GM19240 (cell line): ENCODE measurements around the gene ADAM22.

Source experiments
- DNase-seq: peaks from one replicate; pipeline ENCODE4 v3.0.0; 2011; ENCODE audit warnings: low spot score; ENCODE audit not compliant: insufficient read length

ADAM22 gene

GRCh38 chr7:88215295-88215694, 281.2 kb downstream of the ADAM22 start:
- DNase-seq: no peak

GRCh38 chr7:88216276-88216675, 282.2 kb downstream of the ADAM22 start:
- DNase-seq: no peak

DNA sequence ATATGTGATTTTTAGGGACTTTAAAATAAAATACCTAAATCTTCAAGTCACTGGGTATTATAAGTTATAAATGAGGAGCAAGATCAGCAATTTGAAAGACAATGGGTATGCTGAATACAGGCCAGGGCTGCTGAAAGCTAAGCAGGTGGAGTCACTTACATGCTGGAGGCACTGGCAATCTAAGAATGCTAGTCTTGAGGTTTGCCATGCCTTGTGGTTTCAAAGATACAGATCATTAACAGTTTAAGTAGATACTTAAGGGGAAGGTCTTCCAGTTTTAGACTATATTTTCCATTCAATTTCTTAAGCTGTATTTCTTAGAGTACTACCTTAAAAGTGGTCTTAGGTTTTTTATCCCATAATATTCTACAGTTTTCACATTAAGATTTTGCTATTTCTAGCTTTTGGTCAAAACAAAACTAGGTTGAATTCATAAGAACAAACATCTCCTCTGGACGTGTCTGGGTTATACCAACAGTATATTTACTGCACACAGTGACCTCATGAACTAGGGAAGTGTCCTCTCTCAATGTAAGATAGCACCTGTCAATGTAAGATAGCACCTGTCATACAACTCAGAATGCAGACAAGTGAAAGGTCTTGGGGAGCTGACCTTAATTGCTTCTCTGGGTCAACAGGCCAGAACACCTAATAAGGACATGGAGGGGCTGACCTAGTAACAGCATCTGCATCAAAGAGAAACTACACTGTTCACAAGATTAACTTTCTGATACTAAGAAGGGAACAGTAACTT, 283.8 kb downstream of the ADAM22 start:
- peak; percentile 19 for DNase-seq

- no peak for DNase-seq
These were observed 284.3 kb downstream of the ADAM22 start for GRCh38 chr7:88218429-88218745.

DNA sequence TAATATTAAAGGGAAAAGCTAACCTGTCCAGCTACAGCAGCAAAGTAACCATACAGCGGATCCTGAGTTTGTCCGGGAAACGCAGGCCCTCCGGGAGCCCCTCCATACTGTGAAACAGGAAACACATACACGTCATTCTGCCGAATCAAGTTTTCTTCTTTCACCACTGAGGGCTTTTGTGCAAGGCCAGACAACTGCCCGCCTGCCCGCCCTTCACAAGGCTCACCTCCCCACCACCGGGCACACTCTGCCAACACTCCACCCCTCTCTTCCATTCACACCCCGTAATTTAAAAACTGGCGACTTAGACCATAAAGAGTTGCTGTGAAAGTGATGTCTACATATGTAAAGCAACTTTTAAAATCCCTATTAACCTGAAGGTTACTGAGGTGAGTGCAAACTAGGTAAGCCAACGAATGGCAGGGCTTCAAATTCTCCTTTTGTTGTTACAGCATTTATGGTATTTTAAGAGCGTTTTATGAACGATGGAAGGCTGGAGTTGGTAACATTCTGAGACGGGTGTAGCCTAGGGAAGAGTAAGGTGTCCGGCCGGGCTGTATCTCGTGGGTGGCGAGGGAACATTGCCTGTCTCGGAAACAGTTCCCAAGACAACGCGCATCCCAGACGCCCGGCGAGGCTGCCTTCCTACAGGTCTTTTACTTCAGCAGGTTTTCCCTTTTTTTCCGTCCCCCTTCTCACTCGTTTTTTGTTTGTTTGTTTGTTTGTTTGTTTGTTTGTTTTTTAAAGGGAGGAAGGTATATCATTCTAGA, 285.0 kb downstream of the ADAM22 start:
- DNase-seq: no peak

- peak; percentile 55 for DNase-seq
These were observed 286.0 kb downstream of the ADAM22 start, which contains the start of gene SRI for GRCh38 chr7:88219781-88220747. Gene SRI, minus strand, starts transcription at chr7:88220038. Its CDS starts 12 bp downstream, at chr7:88220026.

GRCh38 chr7:88223265-88223664, 289.2 kb downstream of the ADAM22 start:
- DNase-seq: no peak

- DNase-seq: no peak
These were observed 290.7 kb downstream of the ADAM22 start for GRCh38 chr7:88224601-88225275.

- no peak for DNase-seq
These were observed 292.1 kb downstream of the ADAM22 start for GRCh38 chr7:88226201-88226600.

- DNase-seq: no peak
These were observed 292.9 kb downstream of the ADAM22 start for GRCh38 chr7:88226886-88227516.

DNA sequence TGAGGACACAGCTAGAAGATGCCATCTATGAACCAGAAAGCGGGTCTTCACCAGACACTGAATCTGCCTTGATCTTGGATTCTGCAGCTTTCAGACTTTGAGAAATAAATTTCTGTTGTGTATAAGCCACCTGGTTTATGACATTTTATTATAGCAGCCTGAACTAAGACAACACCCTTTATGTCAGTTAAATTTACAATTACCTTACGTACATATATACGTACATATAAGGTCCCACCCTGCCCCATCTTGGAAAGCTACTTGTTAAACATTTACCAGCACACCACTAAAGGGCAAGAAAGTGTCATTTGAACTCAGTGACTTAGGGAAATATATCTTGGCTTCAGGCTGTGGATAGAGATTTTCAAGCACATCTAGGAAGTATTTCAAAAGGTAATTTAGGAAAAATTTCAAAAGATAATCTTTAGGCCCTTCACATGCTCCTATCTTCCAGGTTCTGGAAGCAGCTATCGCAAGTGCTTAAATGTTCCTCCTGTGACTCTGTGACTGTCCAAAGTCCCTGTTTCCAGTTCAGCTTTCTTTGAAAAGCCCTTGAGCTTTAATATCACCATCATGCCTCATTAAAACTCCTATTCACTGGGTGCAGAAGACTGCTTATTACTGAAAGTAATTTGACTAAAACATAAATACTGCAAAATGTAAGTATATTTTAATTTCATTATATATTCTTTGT, 295.4 kb downstream of the ADAM22 start:
- DNase-seq: no peak

GRCh38 chr7:88230646-88231045, 296.6 kb downstream of the ADAM22 start:
- DNase-seq: no peak

DNA sequence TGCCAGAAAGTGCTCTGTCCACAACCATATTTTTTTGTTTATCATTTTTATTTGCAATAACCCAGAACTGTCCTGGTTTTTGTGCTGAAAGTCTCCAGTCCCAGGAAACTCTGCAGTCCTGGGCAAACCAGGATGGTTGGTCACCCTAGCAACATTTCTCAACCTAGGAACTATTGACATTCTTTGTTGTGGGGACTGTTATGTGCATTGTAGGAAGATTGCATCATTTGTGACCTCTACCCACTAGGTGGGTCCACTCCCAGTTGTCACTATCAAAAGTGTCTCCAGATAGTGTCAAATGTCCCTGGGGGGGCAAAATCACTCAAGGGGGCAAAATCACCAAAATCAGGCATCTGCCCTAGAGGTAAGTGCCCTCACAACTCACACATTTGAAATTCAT, 299.8 kb downstream of the ADAM22 start:
- no peak for DNase-seq

DNA sequence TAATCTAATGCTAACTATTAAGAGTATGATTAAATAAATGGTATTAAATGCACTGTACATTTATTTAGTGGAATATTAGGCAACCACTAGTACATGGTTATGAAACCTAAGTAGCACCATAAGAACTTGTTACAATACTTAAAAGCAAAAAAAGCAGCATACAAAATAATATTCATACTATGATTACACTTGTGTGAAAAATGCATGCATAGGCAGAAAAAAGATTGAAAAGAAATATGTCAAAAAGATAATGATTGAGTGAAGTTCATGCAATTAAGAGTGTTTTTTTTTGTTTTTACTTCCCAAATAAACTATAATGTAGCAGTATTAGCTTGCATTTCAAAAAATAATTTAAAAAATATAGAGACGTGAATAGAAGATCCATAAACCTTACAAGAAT, 305.8 kb downstream of the ADAM22 start:
- no peak for DNase-seq

DNA sequence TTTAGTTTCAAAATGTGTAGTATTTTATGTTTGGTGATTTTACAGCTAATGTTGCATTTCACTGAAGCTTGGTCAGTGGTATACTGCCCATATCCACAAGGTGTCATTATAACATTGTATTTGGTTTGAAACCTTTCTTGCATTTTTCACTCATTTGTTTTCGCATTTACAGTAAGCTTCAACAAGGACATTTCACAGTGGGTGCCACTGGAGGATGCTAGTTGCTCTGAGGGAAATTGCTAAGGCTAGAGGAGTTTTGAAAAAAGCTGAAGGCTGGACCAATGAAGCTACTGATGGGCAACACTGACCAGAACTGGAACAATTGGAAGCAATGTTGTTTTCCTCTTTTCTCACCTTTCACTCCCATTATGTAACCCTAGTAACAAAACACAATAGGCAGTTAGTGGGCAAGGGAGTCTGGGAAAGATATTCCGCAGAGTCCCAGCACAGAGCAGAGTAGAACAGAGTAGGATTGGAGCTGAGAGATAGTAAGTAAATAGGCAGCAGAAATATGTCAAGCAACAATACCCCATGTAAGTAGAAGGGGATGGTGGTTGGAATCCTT, 309.4 kb downstream of the ADAM22 start:
- no peak for DNase-seq

DNA sequence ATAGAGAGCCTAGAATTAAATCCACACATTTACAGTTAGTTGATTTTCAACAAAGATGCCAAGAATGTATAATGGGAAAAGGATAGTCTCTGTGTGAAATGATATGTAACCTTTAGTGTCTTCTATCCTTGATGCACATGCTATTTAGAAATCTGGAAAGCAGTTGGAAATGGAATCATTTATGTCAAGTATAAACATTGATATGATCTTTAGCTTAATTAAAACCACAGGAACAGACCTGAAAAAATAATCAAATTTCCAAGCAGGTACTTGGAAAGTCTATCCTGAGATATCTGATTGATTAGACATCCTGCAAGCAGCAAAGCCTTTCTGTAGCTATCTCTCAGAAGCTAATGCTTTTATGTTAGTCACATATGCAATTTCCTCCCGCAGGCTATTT, 310.2 kb downstream of the ADAM22 start:
- DNase-seq: no peak
